Measurements from ENCODE around the gene ATXN1. TPM values are rescaled to one million over a fixed set of nuclear protein-coding genes. Genes with fewer than 3 reads are reported as not detected.
"Not testable (repeated sequence)": the region's sequence is repeated elsewhere in the genome, so short reads cannot be mapped to it uniquely, and the experiment has no call there.

The ATXN1 gene
- total RNA-seq, 1 donor = 48.5 TPM

- H3K79me2 ChIP-seq (ENCODE audit: insufficient read depth, low read length) = no peaks in the 10 kb centered on the region
- H3K4me2 ChIP-seq (ENCODE audit: insufficient read depth, low read length) = no peak overlapping the region
- no peak overlapping the region for H2AFZ ChIP-seq (ENCODE audit: low read length)
- no peaks in the 10 kb centered on the region for H3K36me3 ChIP-seq (ENCODE audit: insufficient read depth, low read length)
- no peaks in the 10 kb centered on the region for H4K20me1 ChIP-seq (ENCODE audit: insufficient read depth, low read length)
- no peaks in the 10 kb centered on the region for H3K9me3 ChIP-seq (ENCODE audit: low read depth, low read length)
- H3K4me1 ChIP-seq (ENCODE audit: insufficient read depth, low read length) = peaks cover 11% of the 10 kb centered on the region
- H3K27ac ChIP-seq (ENCODE audit: low read depth, low read length) = no peak overlapping the region
- H3K27me3 ChIP-seq (ENCODE audit: insufficient read depth, low read length) = no peaks in the 10 kb centered on the region
- H3K4me3 ChIP-seq (ENCODE audit: insufficient read depth, low read length) = no peak overlapping the region
- TF ChIP-seq, protein P1, sequence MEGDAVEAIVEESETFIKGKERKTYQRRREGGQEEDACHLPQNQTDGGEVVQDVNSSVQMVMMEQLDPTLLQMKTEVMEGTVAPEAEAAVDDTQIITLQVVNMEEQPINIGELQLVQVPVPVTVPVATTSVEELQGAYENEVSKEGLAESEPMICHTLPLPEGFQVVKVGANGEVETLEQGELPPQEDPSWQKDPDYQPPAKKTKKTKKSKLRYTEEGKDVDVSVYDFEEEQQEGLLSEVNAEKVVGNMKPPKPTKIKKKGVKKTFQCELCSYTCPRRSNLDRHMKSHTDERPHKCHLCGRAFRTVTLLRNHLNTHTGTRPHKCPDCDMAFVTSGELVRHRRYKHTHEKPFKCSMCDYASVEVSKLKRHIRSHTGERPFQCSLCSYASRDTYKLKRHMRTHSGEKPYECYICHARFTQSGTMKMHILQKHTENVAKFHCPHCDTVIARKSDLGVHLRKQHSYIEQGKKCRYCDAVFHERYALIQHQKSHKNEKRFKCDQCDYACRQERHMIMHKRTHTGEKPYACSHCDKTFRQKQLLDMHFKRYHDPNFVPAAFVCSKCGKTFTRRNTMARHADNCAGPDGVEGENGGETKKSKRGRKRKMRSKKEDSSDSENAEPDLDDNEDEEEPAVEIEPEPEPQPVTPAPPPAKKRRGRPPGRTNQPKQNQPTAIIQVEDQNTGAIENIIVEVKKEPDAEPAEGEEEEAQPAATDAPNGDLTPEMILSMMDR (IDR thresholded peaks at IDR 0.05; ENCODE audit: extremely low read depth, low read depth, low read length) = no peak
- no peak for DNase-seq (ENCODE audit: insufficient read length, low spot score, missing footprints)
These were observed 292.2 kb downstream of the ATXN1 start for GRCh38 chr6:16468991-16469615.

DNA sequence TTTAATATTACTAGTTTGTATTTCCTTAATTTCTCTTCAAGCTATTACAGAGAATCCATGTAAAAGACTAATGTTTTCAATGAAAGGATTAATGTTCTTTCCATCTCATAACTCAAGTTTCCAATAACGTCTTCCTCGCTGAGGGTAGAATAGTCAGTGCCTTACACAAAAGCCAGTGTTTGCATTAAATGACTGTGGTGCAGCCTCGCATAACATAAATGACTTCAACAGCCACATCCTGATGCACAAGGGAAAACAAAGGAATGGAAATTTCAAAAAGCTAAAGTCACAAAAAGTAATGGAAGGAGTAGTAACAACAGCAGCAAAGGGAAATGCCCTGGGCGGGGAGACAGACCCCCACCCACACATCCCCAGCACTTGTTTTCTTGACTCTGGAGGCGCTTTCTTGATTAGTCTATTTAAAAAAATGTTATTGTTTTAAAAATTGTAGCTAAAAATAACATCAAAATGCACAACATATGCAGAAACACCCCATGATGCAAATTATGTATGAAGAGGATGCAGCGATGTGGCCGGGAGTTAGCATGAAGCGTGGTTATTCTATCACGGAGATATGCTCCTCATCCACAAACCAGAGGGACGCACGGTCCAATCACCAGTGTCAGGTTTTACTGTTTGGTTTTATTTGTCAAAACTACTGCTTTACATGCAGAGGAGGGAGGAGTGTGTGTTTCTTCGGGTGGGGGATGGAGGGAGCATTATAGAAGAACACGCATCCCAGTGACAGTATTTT is 294.3 kb downstream of the ATXN1 start:
- Histone ChIP-seq H3K27me3 (ENCODE audit: insufficient read depth, low read length) (no peaks in the 10 kb centered on the region), H3K4me2 (ENCODE audit: insufficient read depth, low read length) (no peak overlapping the region), H3K79me2 (ENCODE audit: insufficient read depth, low read length) (no peaks in the 10 kb centered on the region), H3K4me1 (ENCODE audit: insufficient read depth, low read length) (peaks cover under 1% of the 10 kb centered on the region), H3K27ac (ENCODE audit: low read depth, low read length) (no peak overlapping the region), H3K4me3 (ENCODE audit: insufficient read depth, low read length) (no peak overlapping the region), H3K9me3 (ENCODE audit: low read depth, low read length) (no peaks in the 10 kb centered on the region), H2AFZ (ENCODE audit: low read length) (no peak overlapping the region), H3K36me3 (ENCODE audit: insufficient read depth, low read length) (no peaks in the 10 kb centered on the region), H4K20me1 (ENCODE audit: insufficient read depth, low read length) (no peaks in the 10 kb centered on the region)
- TF ChIP-seq, protein P1 (IDR thresholded peaks at IDR 0.05; ENCODE audit: extremely low read depth, low read depth, low read length) = no peak
- DNase-seq (ENCODE audit: insufficient read length, low spot score, missing footprints) = no peak

DNA sequence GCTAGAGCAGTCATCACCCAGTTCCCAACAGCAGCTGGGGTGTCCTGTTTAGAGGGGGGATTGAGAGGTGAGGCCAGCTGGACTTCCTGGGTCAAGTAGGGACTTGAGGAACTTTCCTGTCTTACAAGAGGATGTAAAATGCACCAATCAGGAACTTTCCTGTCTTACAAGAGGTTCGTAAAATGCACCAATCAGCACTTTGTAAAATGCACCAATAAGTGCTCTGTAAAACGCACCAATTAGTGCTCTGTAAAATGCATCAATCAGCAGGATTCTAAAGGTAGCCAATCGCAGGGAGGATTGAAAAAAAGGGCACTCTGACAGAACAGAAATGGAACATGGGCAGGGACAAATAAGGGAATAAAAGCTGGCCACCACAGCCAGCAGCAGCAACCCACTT is 297.2 kb downstream of the ATXN1 start:
- Histone ChIP-seq H3K9me3 (ENCODE audit: low read depth, low read length) (no peaks in the 10 kb centered on the region), H3K4me2 (ENCODE audit: insufficient read depth, low read length) (no peak overlapping the region), H4K20me1 (ENCODE audit: insufficient read depth, low read length) (no peaks in the 10 kb centered on the region), H3K4me1 (ENCODE audit: insufficient read depth, low read length) (no peaks in the 10 kb centered on the region), H3K4me3 (ENCODE audit: insufficient read depth, low read length) (no peak overlapping the region), H3K36me3 (ENCODE audit: insufficient read depth, low read length) (no peaks in the 10 kb centered on the region), H3K79me2 (ENCODE audit: insufficient read depth, low read length) (no peaks in the 10 kb centered on the region), H3K27me3 (ENCODE audit: insufficient read depth, low read length) (no peaks in the 10 kb centered on the region), H2AFZ (ENCODE audit: low read length) (no peak overlapping the region), H3K27ac (ENCODE audit: low read depth, low read length) (no peak overlapping the region)
- TF ChIP-seq, protein P1 (IDR thresholded peaks at IDR 0.05; ENCODE audit: extremely low read depth, low read depth, low read length) = no peak
- DNase-seq (ENCODE audit: insufficient read length, low spot score, missing footprints) = no peak

- DNase-seq (ENCODE audit: insufficient read length, low spot score, missing footprints); H3K79me2 ChIP-seq (ENCODE audit: insufficient read depth, low read length); H3K9me3 ChIP-seq (ENCODE audit: low read depth, low read length); H3K4me3 ChIP-seq (ENCODE audit: insufficient read depth, low read length); H2AFZ ChIP-seq (ENCODE audit: low read length); H3K27me3 ChIP-seq (ENCODE audit: insufficient read depth, low read length); H4K20me1 ChIP-seq (ENCODE audit: insufficient read depth, low read length); H3K27ac ChIP-seq (ENCODE audit: low read depth, low read length); H3K36me3 ChIP-seq (ENCODE audit: insufficient read depth, low read length); H3K4me1 ChIP-seq (ENCODE audit: insufficient read depth, low read length); H3K4me2 ChIP-seq (ENCODE audit: insufficient read depth, low read length): not testable (repeated sequence)
These were observed 298.0 kb downstream of the ATXN1 start for GRCh38 chr6:16463246-16463645.
